RWPE2 (cell line): ENCODE results near the gene SMCO4.

Experiments used
- ATAC-seq: fragments of 200-7000 bp; cut with Tn5 transposase; 3 replicates; pipeline ENCODE4 v1.9.1; 2021; ENCODE audit warnings: low read depth
- DNase-seq: peaks from one replicate; pipeline ENCODE4 v3.0.0-alpha.2; 2020; ENCODE audit warnings: low spot score
- H3K27ac ChIP-seq: fragments of 450-650 bp; 2 replicates; pipeline ENCODE4 v1.5.1; 2017; ENCODE audit warnings: mild to moderate bottlenecking; ENCODE audit not compliant: poor library complexity, severe bottlenecking
- H3K27me3 ChIP-seq: fragments of 250-450 bp; sonication (Bioruptor Pico); 2 replicates; pipeline ENCODE4 v1.5.1; 2021; ENCODE audit warnings: mild to moderate bottlenecking, moderate library complexity; ENCODE audit not compliant: insufficient read depth, poor library complexity, severe bottlenecking
- H3K36me3 ChIP-seq: fragments of 250-450 bp; sonication (Bioruptor Pico); 2 replicates; pipeline ENCODE4 v1.5.1; 2020; ENCODE audit warnings: low read depth, mild to moderate bottlenecking, moderate library complexity
- H3K4me1 ChIP-seq: fragments of 250-450 bp; sonication (Bioruptor Pico); 2 replicates; pipeline ENCODE4 v1.5.1; 2021; ENCODE audit warnings: mild to moderate bottlenecking, moderate library complexity; ENCODE audit not compliant: insufficient read depth, poor library complexity, severe bottlenecking
- H3K4me3 ChIP-seq: fragments of 250-450 bp; sonication (Bioruptor Pico); 2 replicates; pipeline ENCODE4 v1.5.1; 2021; ENCODE audit warnings: mild to moderate bottlenecking, moderate library complexity; ENCODE audit not compliant: severe bottlenecking
- H3K9me3 ChIP-seq: fragments of 250-450 bp; sonication (Bioruptor Pico); 2 replicates; pipeline ENCODE4 v1.5.1; 2021; ENCODE audit warnings: mild to moderate bottlenecking, moderate library complexity; ENCODE audit not compliant: severe bottlenecking
- CTCF ChIP-seq: fragments of 450-650 bp; IDR thresholded peaks from one replicate; pipeline ENCODE4 v1.5.1; 2017; ENCODE audit warnings: mild to moderate bottlenecking, moderate library complexity; ENCODE audit not compliant: poor library complexity, severe bottlenecking

SMCO4 gene

GRCh38 chr11:93515441-93516025 lies 27.7 kb downstream of the SMCO4 start:
- Histone ChIP-seq H3K4me1 (no peaks in the 10 kb centered on the region), H3K4me3 (no peak overlapping the region), H3K9me3 (no peaks in the 10 kb centered on the region), H3K27me3 (no peaks in the 10 kb centered on the region), H3K27ac (no peak overlapping the region), H3K36me3 (no peaks in the 10 kb centered on the region)
- no peak for ATAC-seq
- DNase-seq = no peak
- TF ChIP-seq CTCF = no peak

GRCh38 chr11:93514712-93515111 lies 28.5 kb downstream of the SMCO4 start:
- TF ChIP-seq CTCF = no peak
- no peaks in the 10 kb centered on the region for H3K4me1 ChIP-seq
- no peak overlapping the region for H3K27ac ChIP-seq
- DNase-seq = no peak
- H3K36me3 ChIP-seq = no peaks in the 10 kb centered on the region
- no peaks in the 10 kb centered on the region for H3K27me3 ChIP-seq
- H3K4me3 ChIP-seq = no peak overlapping the region
- H3K9me3 ChIP-seq = no peaks in the 10 kb centered on the region
- no peak for ATAC-seq

GRCh38 chr11:93513772-93514171 lies 29.4 kb downstream of the SMCO4 start:
- no peak for TF ChIP-seq CTCF
- no peak for DNase-seq
- H3K9me3 ChIP-seq = no peaks in the 10 kb centered on the region
- no peak overlapping the region for H3K27ac ChIP-seq
- no peaks in the 10 kb centered on the region for H3K27me3 ChIP-seq
- no peaks in the 10 kb centered on the region for H3K36me3 ChIP-seq
- H3K4me3 ChIP-seq = no peak overlapping the region
- ATAC-seq = no peak
- H3K4me1 ChIP-seq = no peaks in the 10 kb centered on the region

DNA sequence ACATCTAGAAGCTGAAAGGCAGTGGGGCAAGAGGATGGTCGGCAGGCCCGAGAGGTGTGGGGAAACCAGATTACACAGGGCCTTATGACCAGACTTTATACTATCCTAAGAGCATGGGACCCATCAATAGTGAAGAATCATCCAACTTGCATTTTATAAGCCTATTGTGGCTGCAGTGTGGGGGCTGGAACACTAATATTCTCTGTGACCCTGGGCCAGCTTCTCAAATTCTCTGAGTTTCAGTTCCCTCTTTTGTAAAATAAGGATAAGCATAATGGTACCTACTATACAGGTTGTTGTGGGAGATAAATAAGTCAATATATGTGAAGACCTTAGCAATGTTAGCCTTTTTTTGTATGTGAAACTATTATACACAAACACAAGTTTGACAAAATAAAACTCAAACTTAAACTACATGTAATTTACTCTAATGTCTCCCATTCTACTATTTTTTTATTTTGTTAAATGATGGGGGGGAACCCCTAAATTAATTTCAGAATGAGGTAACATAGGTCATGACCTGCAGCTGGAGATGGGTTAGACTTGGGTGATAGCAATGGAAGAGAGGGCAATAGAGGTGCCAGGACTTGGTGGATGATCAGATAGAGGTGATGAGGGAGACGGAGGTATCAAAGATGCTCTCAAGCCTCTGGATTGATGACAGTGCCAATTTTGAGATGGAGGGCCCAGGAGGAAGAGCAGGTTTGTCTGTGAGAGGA lies 30.1 kb downstream of the SMCO4 start:
- Histone ChIP-seq H3K4me1 (no peaks in the 10 kb centered on the region), H3K36me3 (no peaks in the 10 kb centered on the region), H3K9me3 (no peaks in the 10 kb centered on the region), H3K27me3 (no peaks in the 10 kb centered on the region), H3K4me3 (no peak overlapping the region), H3K27ac (no peak overlapping the region)
- no peak for ATAC-seq
- no peak for TF ChIP-seq CTCF
- no peak for DNase-seq

- TF ChIP-seq CTCF = no peak
- DNase-seq (no peak), ATAC-seq (no peak)
- Histone ChIP-seq H3K4me1 (no peaks in the 10 kb centered on the region), H3K36me3 (no peaks in the 10 kb centered on the region), H3K9me3 (no peaks in the 10 kb centered on the region), H3K27ac (no peak overlapping the region), H3K27me3 (no peaks in the 10 kb centered on the region), H3K4me3 (no peak overlapping the region)
Measured at GRCh38 chr11:93512073-93512475, 31.1 kb downstream of the SMCO4 start.
